Ovary (tissue), 9 donors: ENCODE measurements around the gene MAP9. TPM values are rescaled to one million over a fixed set of nuclear protein-coding genes. Genes with fewer than 3 reads are reported as not detected.

Experiments
- DNase-seq, 5 donors: peaks; one replicate each; pipeline ENCODE4 v3.0.0-alpha.2; 2019 to 2020
- H3K27ac ChIP-seq, 2 donors: fragments of 200-600 bp; one replicate each; pipeline versions ENCODE4 v1.5.1 to v1.8.0; 2019 to 2022
- H3K27me3 ChIP-seq: fragments of 200-600 bp; one replicate; pipeline ENCODE4 v1.8.0; 2022
- H3K36me3 ChIP-seq: fragments of 200-600 bp; sonication (generic); one replicate; pipeline ENCODE4 v1.5.1; 2019
- H3K4me1 ChIP-seq: one replicate; pipeline ENCODE4 v1.8.1; 2013; ENCODE audit warnings: mild to moderate bottlenecking, moderate library complexity; ENCODE audit not compliant: insufficient read depth
- H3K4me3 ChIP-seq: fragments of 200-600 bp; sonication (generic); one replicate; pipeline ENCODE4 v1.5.1; 2017
- H3K9me3 ChIP-seq, 2 donors: fragments of 200-600 bp in 1 of 2; sonication (generic) in 1 of 2; one replicate each; pipeline versions ENCODE4 v1.5.1 to v1.8.1; 2013 to 2019; ENCODE audit warnings: mild to moderate bottlenecking in 1 of 2, moderate library complexity in 1 of 2
- EP300 ChIP-seq: sonication (generic); formaldehyde crosslinking; IDR thresholded peaks from one replicate; pipeline ENCODE4 v1.6.1; 2017; ENCODE audit warnings: antibody characterized with exemption
- POLR2A ChIP-seq: fragments of 450-650 bp; IDR thresholded peaks from one replicate; pipeline ENCODE4 v1.6.1; 2017; ENCODE audit warnings: antibody characterized with exemption, mild to moderate bottlenecking, moderate library complexity
- WGBS, 3 donors: extraction: QIAGEN DNeasy Blood & Tissue Kit in 1 of 3; methylation state at CpG; one replicate each; pipeline versions ENCODE4 v1.1.5 to v1.1.7; 2013 to 2017; 5-methylcytosine and 5-hydroxymethylcytosine counted together
- intact Hi-C, 4 donors: fragments of 100-400 bp; cut with DNase I; formaldehyde crosslinking; loops; one replicate each; pipeline versions ENCODE4 v1.11.0 to v1.15.1; 2022 to 2023
- polyA plus RNA-seq, 2 donors: library from polyadenylated mRNA; stranded (reverse); fragments of 200-250 nt in 1 of 2; fragments of 350-450 nt in 1 of 2; fragmentation: Illumina TruSeq in 1 of 2; extraction: RNeasy Lipid Tissue Mini Kit (QIAGEN cat#74804) in 1 of 2; gene quantifications; one replicate each; pipeline ENCODE4 v1.2.3, GENCODE V29; 2013 to 2014
- total RNA-seq, 7 donors: library from RNA; depleted of rRNA in 2 of 7; stranded (reverse); fragments of >200 nt in 2 of 7; fragmentation: NEBNext Ultra II Directional in 3 of 7; extraction: Animal tissue kit (Norgen Biotek cat#: 25700) in 3 of 7; gene quantifications; one replicate each; pipeline versions ENCODE4 v1.1.0 to v1.2.4, GENCODE V29; 2016 to 2023
- TF ChIP-seq, protein P1 (sequence below), 3 donors: fragments of 450-650 bp in 2 of 3; fragments of 200-600 bp in 1 of 3; IDR thresholded peaks; one replicate each; pipeline versions ENCODE4 v1.5.1 to v1.8.0; 2016 to 2022; ENCODE audit warnings: antibody characterized with exemption in 3 of 3, mild to moderate bottlenecking in 1 of 3
- donor health status: DM: no; HTN: no; CAD: no; lungs with moderate emphysema.
- donor health status: DM: no; HTN: no; CAD: no.
- donor health status: Bipolar disorder and iron deficiency.
- donor health status: DM: yes; HTN: yes; CAD: no.
- donor health status: DM: no; HTN: no; CAD: no.
- donor health status: DM: yes; HTN: yes; CAD: no.

MAP9 gene
- total and polyA plus RNA-seq, 9 donors = 1.9 to 13.3 (median 8.7) TPM

DNA sequence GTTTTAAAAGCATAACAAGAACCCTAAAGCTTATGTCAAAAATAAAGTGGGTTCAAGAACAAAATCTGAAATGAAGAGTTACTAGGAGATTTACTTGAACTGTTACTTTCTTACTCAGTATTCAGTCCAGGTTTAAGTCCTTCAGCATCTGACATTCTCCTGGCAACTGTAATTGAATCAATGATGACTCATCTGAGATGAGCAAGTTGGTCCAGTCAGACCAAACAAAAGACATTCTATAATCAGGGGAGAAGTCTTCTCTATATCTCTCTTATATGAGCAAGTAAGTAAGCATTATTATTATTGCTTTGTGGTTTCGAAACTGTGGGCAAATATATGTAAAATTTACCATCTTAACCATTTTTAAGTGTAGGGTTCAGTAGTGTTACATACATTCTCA lies 34.6 kb downstream of the MAP9 start:
- no peak for TF ChIP-seq POLR2A
- TF ChIP-seq, protein P1, sequence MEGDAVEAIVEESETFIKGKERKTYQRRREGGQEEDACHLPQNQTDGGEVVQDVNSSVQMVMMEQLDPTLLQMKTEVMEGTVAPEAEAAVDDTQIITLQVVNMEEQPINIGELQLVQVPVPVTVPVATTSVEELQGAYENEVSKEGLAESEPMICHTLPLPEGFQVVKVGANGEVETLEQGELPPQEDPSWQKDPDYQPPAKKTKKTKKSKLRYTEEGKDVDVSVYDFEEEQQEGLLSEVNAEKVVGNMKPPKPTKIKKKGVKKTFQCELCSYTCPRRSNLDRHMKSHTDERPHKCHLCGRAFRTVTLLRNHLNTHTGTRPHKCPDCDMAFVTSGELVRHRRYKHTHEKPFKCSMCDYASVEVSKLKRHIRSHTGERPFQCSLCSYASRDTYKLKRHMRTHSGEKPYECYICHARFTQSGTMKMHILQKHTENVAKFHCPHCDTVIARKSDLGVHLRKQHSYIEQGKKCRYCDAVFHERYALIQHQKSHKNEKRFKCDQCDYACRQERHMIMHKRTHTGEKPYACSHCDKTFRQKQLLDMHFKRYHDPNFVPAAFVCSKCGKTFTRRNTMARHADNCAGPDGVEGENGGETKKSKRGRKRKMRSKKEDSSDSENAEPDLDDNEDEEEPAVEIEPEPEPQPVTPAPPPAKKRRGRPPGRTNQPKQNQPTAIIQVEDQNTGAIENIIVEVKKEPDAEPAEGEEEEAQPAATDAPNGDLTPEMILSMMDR (IDR thresholded peaks at IDR 0.05) = no peak
- no peak for TF ChIP-seq EP300

DNA sequence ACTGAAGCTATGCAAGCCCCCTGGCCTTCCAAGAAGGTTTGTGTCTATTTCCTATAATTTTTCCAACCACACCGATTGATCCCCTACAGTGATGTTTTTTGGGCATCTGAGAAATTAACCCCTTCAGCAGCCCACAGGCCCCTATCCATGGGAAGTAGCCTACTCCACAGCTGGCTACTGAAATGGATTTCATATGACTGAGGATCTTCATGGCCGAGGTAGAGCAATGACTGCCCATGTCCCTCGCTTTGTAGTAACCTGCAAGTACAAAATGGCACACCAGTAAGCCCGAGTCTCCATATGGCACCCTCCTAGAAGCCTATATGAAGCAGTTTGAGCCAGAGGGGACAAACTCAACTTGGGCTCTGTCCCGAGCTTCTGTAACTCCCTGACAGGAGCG lies 36.8 kb downstream of the MAP9 start:
- no peaks in the 10 kb centered on the region for H3K4me1 ChIP-seq
- intact Hi-C loops = no loop called here
- TF ChIP-seq POLR2A = no peak
- TF ChIP-seq, protein P1 (IDR thresholded peaks at IDR 0.05) = no peak
- TF ChIP-seq EP300 = no peak
- no peaks in the 10 kb centered on the region for H3K27me3 ChIP-seq
- no peak for DNase-seq
- no peak overlapping the region for H3K27ac ChIP-seq
- H3K4me3 ChIP-seq = no peak overlapping the region
- H3K36me3 ChIP-seq = no peaks in the 10 kb centered on the region
- 83 to 89% (median 85%) methylated on average over 6 of the region's 6 CpGs for WGBS, 3 donors
- no peaks in the 10 kb centered on the region for H3K9me3 ChIP-seq

More for the DNA sequence above, 34.6 kb downstream of the MAP9 start:
- H3K27me3 ChIP-seq = no peaks in the 10 kb centered on the region
- no peak for DNase-seq
- intact Hi-C loops = no loop called here
- H3K27ac ChIP-seq = no peak overlapping the region
- H3K4me1 ChIP-seq = no peaks in the 10 kb centered on the region
- no peaks in the 10 kb centered on the region for H3K36me3 ChIP-seq
- 79 to 100% (median 90%) methylated on average over 1 of the region's 1 CpG for WGBS, 3 donors
- no peaks in the 10 kb centered on the region for H3K9me3 ChIP-seq
- H3K4me3 ChIP-seq = no peak overlapping the region

DNA sequence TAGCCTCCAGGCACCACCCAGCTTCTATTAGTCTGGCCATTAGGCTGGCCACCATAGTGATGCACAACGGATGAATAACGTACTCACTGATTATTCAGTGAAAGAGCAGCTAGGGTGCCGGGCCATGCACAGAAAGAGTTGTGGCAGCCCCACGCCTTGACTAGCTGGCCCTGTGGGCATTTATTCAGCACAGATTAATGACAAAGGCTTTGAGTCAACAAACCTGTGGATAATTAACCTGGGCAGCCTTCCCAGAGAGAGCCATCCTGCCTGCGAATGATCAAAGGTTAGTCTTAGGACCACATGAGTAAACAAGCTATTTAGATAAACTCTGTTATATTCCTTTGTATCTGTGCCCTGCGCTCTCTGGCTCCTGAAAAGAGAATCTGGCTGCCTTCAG lies 37.2 kb downstream of the MAP9 start:
- intact Hi-C loops = no loop called here
- no peaks in the 10 kb centered on the region for H3K9me3 ChIP-seq
- H3K27ac ChIP-seq = no peak overlapping the region
- no peak overlapping the region for H3K4me3 ChIP-seq
- TF ChIP-seq POLR2A = no peak
- TF ChIP-seq, protein P1 (IDR thresholded peaks at IDR 0.05) = no peak
- no peaks in the 10 kb centered on the region for H3K27me3 ChIP-seq
- no peaks in the 10 kb centered on the region for H3K36me3 ChIP-seq
- WGBS, 3 donors = 75 to 88% (median 83%) methylated on average over 6 of the region's 6 CpGs
- H3K4me1 ChIP-seq = no peaks in the 10 kb centered on the region
- DNase-seq = no peak

DNA sequence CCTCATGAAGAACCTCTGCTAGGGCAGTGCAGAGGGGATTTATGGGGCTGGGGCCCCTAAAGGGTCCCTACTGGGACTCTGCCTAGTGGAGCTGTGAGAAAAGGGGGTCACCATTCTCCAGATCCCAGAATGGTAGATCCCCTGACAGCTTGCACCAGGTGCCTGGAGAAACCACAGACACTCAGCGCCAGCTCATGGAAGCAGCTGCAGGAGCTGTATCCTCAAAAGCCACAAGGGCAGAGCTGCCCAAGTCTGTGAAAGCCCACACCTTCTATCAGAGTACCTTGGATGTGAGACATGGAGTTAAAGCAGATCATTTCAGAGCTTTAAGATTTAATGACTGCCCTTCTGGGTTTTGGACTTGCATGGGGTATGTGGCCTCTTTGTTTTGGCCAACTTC lies 38.6 kb downstream of the MAP9 start:
- Histone ChIP-seq H3K4me1 (no peaks in the 10 kb centered on the region), H3K4me3 (no peak overlapping the region), H3K36me3 (no peaks in the 10 kb centered on the region), H3K27me3 (no peaks in the 10 kb centered on the region), H3K27ac (no peak overlapping the region), H3K9me3 (no peaks in the 10 kb centered on the region)
- TF ChIP-seq POLR2A (no peak), EP300 (no peak)
- TF ChIP-seq, protein P1 (IDR thresholded peaks at IDR 0.05) = no peak
- no peak for DNase-seq
- WGBS, 3 donors = 83 to 96% (median 95%) methylated on average over 1 of the region's 1 CpG
- intact Hi-C loops = no loop called here

DNA sequence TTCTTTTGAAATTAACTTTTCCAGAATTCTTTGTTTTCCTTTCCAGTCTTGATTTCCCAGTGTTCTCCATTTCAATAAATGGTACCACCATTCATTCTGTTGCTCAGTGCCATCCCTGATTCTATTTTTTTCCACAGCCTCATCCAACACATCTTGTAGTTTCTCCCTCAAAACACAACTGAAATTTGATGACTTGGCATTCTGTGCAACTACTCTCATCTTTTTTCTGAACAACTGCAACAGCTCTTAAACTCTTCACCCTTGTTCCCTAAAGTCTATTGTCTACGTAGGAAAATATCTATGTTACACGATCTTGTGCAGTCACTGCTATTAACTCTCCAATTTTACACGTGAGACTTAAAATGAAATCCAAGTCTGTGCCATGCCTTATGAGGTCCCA lies 40.5 kb downstream of the MAP9 start:
- Histone ChIP-seq H3K36me3 (no peaks in the 10 kb centered on the region), H3K4me1 (no peaks in the 10 kb centered on the region), H3K27ac (no peak overlapping the region), H3K27me3 (no peaks in the 10 kb centered on the region), H3K4me3 (no peak overlapping the region), H3K9me3 (no peaks in the 10 kb centered on the region)
- TF ChIP-seq EP300 = no peak
- no peak for DNase-seq
- intact Hi-C loops = no loop called here
- WGBS, 3 donors = 83 to 88% (median 87%) methylated on average over 3 of the region's 3 CpGs
